SK-N-SH treated with all-trans-retinoic acid at 6 μM for 48 hours (cell line): Measurements from ENCODE around the gene NOTCH3.

Source experiments
- ATAC-seq: fragments of 200-7000 bp; cut with Tn5 transposase; 3 replicates; pipeline ENCODE4 v1.9.1; 2020; ENCODE audit warnings: mild to moderate bottlenecking, moderate library complexity
- ARNTL ChIP-seq: fragments of 450-650 bp; formaldehyde crosslinking; IDR thresholded peaks from 2 replicates; pipeline ENCODE4 v1.5.0; 2020; ENCODE audit warnings: low read depth, mild to moderate bottlenecking, moderate library complexity, borderline replicate concordance
- BACH2 ChIP-seq: fragments of 250-450 bp; sonication (Bioruptor Pico); IDR thresholded peaks from 2 replicates; pipeline ENCODE4 v1.9.0; 2021; ENCODE audit warnings: mild to moderate bottlenecking, borderline replicate concordance
- CREB5 ChIP-seq: fragments of 250-450 bp; sonication (Bioruptor Pico); IDR thresholded peaks from 2 replicates; pipeline ENCODE4 v1.5.1; 2020; ENCODE audit warnings: low read depth, mild to moderate bottlenecking, moderate library complexity
- CSDC2 ChIP-seq: fragments of 250-450 bp; sonication (Bioruptor Pico); IDR thresholded peaks from 2 replicates; pipeline ENCODE4 v1.5.0; 2020; ENCODE audit warnings: mild to moderate bottlenecking, moderate library complexity
- CSRNP3 ChIP-seq: fragments of 250-450 bp; sonication (Bioruptor Pico); IDR thresholded peaks from 2 replicates; pipeline ENCODE4 v1.5.1; 2021; ENCODE audit warnings: mild to moderate bottlenecking, moderate library complexity
- GLIS3 ChIP-seq: fragments of 250-450 bp; sonication (Bioruptor Pico); IDR thresholded peaks from 2 replicates; pipeline ENCODE4 v1.5.0; 2020; ENCODE audit warnings: mild to moderate bottlenecking, moderate library complexity
- ISL1 ChIP-seq: fragments of 250-450 bp; sonication (Bioruptor Pico); IDR thresholded peaks from 2 replicates; pipeline ENCODE4 v2.1.2; 2022; ENCODE audit warnings: mild to moderate bottlenecking, moderate library complexity
- POU6F1 ChIP-seq: fragments of 250-450 bp; sonication (Bioruptor Pico); IDR thresholded peaks from 2 replicates; pipeline ENCODE4 v1.8.0; 2021; ENCODE audit warnings: low read depth, mild to moderate bottlenecking, moderate library complexity, borderline replicate concordance
- PPARA ChIP-seq: fragments of 250-450 bp; sonication (Bioruptor Pico); IDR thresholded peaks from 2 replicates; pipeline ENCODE4 v1.5.0; 2020; ENCODE audit warnings: mild to moderate bottlenecking, borderline replicate concordance
- RARB ChIP-seq: fragments of 250-450 bp; sonication (Bioruptor Pico); IDR thresholded peaks from 2 replicates; pipeline ENCODE4 v1.8.0; 2021; ENCODE audit warnings: mild to moderate bottlenecking, moderate library complexity
- SNAI2 ChIP-seq: fragments of 250-450 bp; sonication (Bioruptor Pico); IDR thresholded peaks from 2 replicates; pipeline ENCODE4 v1.5.0; 2020; ENCODE audit warnings: mild to moderate bottlenecking, moderate library complexity
- TCF4 ChIP-seq: fragments of 250-450 bp; sonication (Bioruptor Pico); IDR thresholded peaks from 2 replicates; pipeline ENCODE4 v1.8.0; 2021; ENCODE audit warnings: mild to moderate bottlenecking, moderate library complexity, borderline replicate concordance
- TOX ChIP-seq: fragments of 250-450 bp; sonication (Bioruptor Pico); IDR thresholded peaks from 2 replicates; pipeline ENCODE4 v1.8.0; 2021; ENCODE audit warnings: mild to moderate bottlenecking, moderate library complexity, borderline replicate concordance
- TSHZ2 ChIP-seq: fragments of 250-450 bp; sonication (Bioruptor Pico); IDR thresholded peaks from 2 replicates; pipeline ENCODE4 v1.5.0; 2020; ENCODE audit warnings: mild to moderate bottlenecking, moderate library complexity
- ZC3H10 ChIP-seq: fragments of 250-450 bp; sonication (Bioruptor Pico); IDR thresholded peaks from 2 replicates; pipeline ENCODE4 v1.5.1; 2021; ENCODE audit warnings: mild to moderate bottlenecking, moderate library complexity
- ZFP30 ChIP-seq: fragments of 450-650 bp; formaldehyde crosslinking; IDR thresholded peaks from 2 replicates; pipeline ENCODE4 v1.5.0; 2022; ENCODE audit warnings: mild to moderate bottlenecking, moderate library complexity
- ZNF565 ChIP-seq: fragments of 450-650 bp; formaldehyde crosslinking; conservative IDR thresholded peaks from 2 replicates; pipeline ENCODE4 v1.5.0; 2020; ENCODE audit warnings: low read depth, mild to moderate bottlenecking, moderate library complexity
- ZNF70 ChIP-seq: fragments of 450-650 bp; formaldehyde crosslinking; IDR thresholded peaks from 2 replicates; pipeline ENCODE4 v1.5.0; 2020; ENCODE audit warnings: mild to moderate bottlenecking, moderate library complexity
- ZNF8 ChIP-seq: fragments of 450-650 bp; formaldehyde crosslinking; IDR thresholded peaks from 2 replicates; pipeline ENCODE4 v1.5.0; 2020; ENCODE audit warnings: mild to moderate bottlenecking, moderate library complexity
- TF ChIP-seq, protein P1 (sequence below): fragments of 250-450 bp; sonication (Bioruptor Pico); IDR thresholded peaks from 2 replicates; pipeline ENCODE4 v1.8.0; 2020; ENCODE audit warnings: mild to moderate bottlenecking, moderate library complexity, borderline replicate concordance

Gene NOTCH3

DNA sequence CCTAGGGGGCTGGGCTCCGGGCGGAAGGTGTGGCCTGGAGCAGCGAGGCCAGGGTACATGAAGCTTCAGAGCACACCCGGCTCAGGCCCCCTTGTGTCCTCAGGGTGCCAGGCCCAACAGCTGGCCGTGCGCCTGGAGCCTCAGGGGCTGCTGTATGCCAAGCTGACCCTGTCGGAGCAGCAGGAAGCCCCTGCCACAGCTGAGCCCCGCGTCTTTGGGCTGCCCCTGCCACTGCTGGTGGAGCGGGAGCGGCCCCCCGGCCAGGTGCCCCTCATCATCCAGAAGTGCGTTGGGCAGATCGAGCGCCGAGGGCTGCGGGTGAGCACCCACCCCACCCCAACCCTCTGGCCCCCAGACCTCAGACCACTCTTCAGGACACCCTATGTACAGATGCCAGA, 90.4 kb downstream of the NOTCH3 start:
- TF ChIP-seq ZFP30 (no peak), GLIS3 (no peak), ISL1 (CRISPR knock-in tag) (no peak), TSHZ2 (no peak), PPARA (CRISPR knock-in tag) (no peak), TOX (CRISPR knock-in tag) (no peak)
- TF ChIP-seq, all 23 proteins: peak for 0
- no peak for ATAC-seq

DNA sequence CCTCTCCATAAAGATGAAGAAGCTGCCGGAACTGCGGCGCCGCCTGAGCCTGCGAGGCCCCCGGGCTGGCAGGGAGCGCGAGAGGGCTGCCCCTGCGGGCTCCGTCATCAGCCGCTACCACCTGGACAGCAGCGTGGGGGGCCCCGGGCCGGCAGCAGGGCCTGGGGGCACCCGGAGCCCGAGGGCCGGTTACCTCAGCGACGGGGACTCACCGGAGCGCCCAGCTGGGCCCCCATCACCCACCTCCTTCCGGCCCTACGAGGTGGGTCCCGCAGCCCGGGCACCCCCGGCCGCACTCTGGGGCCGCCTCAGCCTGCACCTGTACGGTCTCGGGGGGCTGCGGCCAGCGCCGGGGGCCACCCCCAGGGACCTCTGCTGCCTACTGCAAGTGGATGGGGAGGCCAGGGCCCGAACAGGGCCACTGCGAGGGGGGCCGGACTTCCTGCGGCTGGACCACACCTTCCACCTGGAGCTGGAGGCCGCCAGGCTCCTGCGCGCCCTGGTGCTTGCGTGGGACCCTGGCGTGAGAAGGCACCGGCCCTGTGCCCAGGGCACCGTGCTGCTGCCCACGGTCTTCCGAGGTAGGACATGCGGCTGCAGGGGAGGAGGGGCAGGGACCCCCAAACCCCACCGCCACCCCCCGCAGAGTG, 90.9 kb downstream of the NOTCH3 start:
- TF ChIP-seq ZNF70 (CRISPR knock-in tag) (no peak), ZNF565 (CRISPR knock-in tag) (no peak), RARB (CRISPR knock-in tag) (no peak), ISL1 (CRISPR knock-in tag) (no peak), ARNTL (CRISPR knock-in tag) (no peak), SNAI2 (CRISPR knock-in tag) (no peak), TOX (CRISPR knock-in tag) (no peak), CSDC2 (CRISPR knock-in tag) (no peak), CREB5 (CRISPR knock-in tag) (no peak), ZNF8 (CRISPR knock-in tag) (no peak), ZC3H10 (CRISPR knock-in tag) (no peak), CSRNP3 (CRISPR knock-in tag) (no peak), TCF4 (no peak), BACH2 (CRISPR knock-in tag) (no peak), POU6F1 (CRISPR knock-in tag) (no peak), TSHZ2 (no peak), GLIS3 (no peak)
- TF ChIP-seq, protein P1, sequence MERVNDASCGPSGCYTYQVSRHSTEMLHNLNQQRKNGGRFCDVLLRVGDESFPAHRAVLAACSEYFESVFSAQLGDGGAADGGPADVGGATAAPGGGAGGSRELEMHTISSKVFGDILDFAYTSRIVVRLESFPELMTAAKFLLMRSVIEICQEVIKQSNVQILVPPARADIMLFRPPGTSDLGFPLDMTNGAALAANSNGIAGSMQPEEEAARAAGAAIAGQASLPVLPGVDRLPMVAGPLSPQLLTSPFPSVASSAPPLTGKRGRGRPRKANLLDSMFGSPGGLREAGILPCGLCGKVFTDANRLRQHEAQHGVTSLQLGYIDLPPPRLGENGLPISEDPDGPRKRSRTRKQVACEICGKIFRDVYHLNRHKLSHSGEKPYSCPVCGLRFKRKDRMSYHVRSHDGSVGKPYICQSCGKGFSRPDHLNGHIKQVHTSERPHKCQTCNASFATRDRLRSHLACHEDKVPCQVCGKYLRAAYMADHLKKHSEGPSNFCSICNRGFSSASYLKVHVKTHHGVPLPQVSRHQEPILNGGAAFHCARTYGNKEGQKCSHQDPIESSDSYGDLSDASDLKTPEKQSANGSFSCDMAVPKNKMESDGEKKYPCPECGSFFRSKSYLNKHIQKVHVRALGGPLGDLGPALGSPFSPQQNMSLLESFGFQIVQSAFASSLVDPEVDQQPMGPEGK (CRISPR knock-in tag), result no peak
- no peak for ATAC-seq
